Ovary (tissue), 3 donors: Measurements from ENCODE around the gene CLPSL1.

ENCODE experiments used
- EP300 ChIP-seq: sonication (generic); formaldehyde crosslinking; IDR thresholded peaks from one replicate; pipeline ENCODE4 v1.6.1; 2017; ENCODE audit warnings: antibody characterized with exemption
- POLR2A ChIP-seq: fragments of 450-650 bp; IDR thresholded peaks from one replicate; pipeline ENCODE4 v1.6.1; 2017; ENCODE audit warnings: antibody characterized with exemption, mild to moderate bottlenecking, moderate library complexity
- TF ChIP-seq, protein P1 (sequence below), 3 donors: fragments of 450-650 bp in 2 of 3; fragments of 200-600 bp in 1 of 3; IDR thresholded peaks; one replicate each; pipeline versions ENCODE4 v1.5.1 to v1.8.0; 2016 to 2022; ENCODE audit warnings: antibody characterized with exemption in 3 of 3, mild to moderate bottlenecking in 1 of 3
- donor health status: DM: no; HTN: no; CAD: no.

DNA sequence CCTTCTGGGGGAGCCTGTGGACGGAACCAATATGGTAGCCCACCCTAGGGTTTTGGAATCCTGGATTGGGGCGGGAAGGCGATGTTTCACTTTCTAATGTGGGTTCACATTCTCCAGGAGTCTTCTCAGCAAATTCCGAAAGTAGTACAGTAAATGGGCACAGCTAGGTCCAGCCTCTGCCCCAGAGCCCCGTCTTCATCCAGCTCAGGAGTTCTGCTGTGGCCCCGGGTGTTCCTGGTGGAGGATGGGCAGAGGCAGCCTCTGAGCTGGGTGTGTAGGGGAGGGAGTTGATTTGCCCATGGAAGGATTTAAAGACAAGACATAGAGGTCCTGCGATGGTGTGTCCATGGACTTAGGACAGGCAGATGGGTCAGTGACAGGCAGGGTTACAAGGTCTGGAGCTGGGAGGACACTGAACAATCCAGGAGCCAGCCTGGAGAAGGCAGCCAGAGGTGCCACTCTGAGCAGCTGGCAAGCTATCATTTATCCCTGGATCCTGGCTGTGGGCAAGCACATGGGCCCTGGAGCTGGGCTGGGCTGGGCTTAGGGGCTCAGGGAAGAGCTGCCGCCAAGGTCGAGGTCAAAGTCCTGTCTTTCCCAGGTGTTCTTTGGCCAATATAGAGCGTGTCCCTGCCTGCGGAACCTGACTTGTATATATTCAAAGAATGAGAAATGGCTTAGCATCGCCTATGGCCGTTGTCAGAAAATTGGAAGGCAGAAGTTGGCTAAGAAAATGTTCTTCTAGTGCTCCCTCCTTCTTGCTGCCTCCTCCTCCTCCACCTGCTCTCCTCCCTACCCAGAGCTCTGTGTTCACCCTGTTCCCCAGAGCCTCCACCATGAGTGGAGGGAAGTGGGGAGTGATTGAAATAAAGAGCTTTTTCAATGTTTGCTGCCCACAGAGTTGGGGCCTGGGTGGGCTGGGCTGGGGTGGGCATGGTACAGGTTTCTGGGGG, 6.7 kb downstream of the CLPSL1 start:
- TF ChIP-seq POLR2A, result no peak
- TF ChIP-seq, protein P1, sequence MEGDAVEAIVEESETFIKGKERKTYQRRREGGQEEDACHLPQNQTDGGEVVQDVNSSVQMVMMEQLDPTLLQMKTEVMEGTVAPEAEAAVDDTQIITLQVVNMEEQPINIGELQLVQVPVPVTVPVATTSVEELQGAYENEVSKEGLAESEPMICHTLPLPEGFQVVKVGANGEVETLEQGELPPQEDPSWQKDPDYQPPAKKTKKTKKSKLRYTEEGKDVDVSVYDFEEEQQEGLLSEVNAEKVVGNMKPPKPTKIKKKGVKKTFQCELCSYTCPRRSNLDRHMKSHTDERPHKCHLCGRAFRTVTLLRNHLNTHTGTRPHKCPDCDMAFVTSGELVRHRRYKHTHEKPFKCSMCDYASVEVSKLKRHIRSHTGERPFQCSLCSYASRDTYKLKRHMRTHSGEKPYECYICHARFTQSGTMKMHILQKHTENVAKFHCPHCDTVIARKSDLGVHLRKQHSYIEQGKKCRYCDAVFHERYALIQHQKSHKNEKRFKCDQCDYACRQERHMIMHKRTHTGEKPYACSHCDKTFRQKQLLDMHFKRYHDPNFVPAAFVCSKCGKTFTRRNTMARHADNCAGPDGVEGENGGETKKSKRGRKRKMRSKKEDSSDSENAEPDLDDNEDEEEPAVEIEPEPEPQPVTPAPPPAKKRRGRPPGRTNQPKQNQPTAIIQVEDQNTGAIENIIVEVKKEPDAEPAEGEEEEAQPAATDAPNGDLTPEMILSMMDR (IDR thresholded peaks at IDR 0.05), result no peak
- no peak for TF ChIP-seq EP300
